Measurements from ENCODE around the gene INTS4.
"Not testable (repeated sequence)": the region's sequence is repeated elsewhere in the genome, so short reads cannot be mapped to it uniquely, and the experiment has no call there.

Gene INTS4

DNA sequence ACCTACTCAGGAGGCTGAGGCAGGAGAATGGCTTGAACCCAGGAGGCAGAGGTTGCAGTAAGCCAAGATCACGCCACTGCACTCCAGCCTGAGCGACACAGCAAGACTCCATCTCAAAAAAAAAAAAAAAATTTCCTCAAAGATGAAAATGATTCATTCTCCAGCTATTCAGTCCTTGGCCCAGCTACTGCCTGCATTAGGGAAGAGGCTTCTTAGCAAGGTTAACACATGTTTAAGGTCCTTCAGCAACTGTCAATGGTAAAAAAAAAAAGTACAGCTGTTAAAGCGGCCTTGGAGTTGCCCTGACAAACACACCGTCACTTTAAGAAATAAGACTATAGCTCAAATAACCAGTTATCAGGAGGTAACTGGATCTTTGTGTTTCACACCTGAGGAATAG lies 116.2 kb downstream of the INTS4 start:
- H3K36me3 ChIP-seq (ENCODE audit: control insufficient read depth, insufficient read depth, low read length) = peaks cover 39% of the 10 kb centered on the region
- H3K27ac ChIP-seq (ENCODE audit: low read depth, low read length); H3K4me3 ChIP-seq (ENCODE audit: low read depth, low read length); H3K9me3 ChIP-seq (ENCODE audit: control insufficient read depth, insufficient read depth, low read length); H3K4me1 ChIP-seq (ENCODE audit: control insufficient read depth, insufficient read depth, low read length); H3K27me3 ChIP-seq (ENCODE audit: control insufficient read depth, insufficient read depth, low read length); H3K9ac ChIP-seq (ENCODE audit: low read depth, low read length): not testable (repeated sequence)

DNA sequence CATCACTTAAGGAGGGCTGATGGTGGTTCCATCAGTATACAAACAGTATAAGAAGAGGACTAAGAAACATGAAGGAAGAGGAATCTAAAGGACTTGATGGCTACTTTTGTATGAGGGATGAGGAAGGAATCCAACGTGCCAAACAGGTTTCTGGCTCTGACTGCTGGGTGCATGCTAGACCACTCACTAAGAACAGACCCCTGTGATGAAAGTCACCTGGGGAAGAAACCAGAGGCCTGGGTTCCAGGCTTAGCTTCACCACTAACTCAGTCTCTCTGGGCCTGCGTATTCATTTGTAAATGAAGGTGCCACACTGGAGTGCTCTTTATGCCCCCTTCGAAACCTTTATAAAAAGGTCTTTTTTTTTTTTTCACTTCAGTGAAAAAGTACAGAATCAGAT lies 118.4 kb downstream of the INTS4 start:
- no peak overlapping the region for H3K27ac ChIP-seq (ENCODE audit: low read depth, low read length)
- peaks cover 26% of the 10 kb centered on the region for H3K36me3 ChIP-seq (ENCODE audit: control insufficient read depth, insufficient read depth, low read length)
- H3K9ac ChIP-seq (ENCODE audit: low read depth, low read length) = no peak overlapping the region
- H3K4me3 ChIP-seq (ENCODE audit: low read depth, low read length) = no peak overlapping the region
- no peaks in the 10 kb centered on the region for H3K9me3 ChIP-seq (ENCODE audit: control insufficient read depth, insufficient read depth, low read length)
- no peaks in the 10 kb centered on the region for H3K27me3 ChIP-seq (ENCODE audit: control insufficient read depth, insufficient read depth, low read length)
- peaks cover 10% of the 10 kb centered on the region; the same call in 1 of the 2 replicates for H3K4me1 ChIP-seq (ENCODE audit: control insufficient read depth, insufficient read depth, low read length)

DNA sequence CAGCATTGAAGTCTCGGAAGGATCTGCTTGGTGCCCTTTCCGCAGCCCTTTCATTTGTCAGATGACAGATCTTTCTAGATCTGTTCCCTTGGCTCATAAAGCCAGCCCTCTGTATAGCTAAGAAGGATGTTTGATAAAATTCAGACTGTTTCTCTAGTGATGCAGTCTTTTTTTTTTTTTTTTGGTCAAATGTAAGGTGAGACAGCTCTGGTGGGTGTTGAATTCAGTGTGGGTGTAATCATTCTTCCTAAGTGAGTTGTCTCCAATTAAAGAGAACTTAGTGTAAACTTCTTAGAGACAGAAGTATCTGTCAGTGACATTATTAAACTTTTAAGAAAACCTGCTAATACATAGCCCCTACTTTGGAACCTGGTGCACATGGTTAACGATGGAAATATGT lies 120.3 kb downstream of the INTS4 start:
- Histone ChIP-seq H3K4me1 (ENCODE audit: control insufficient read depth, insufficient read depth, low read length) (peaks cover 10% of the 10 kb centered on the region; the same call in 1 of the 2 replicates), H3K9ac (ENCODE audit: low read depth, low read length) (no peak overlapping the region), H3K27ac (ENCODE audit: low read depth, low read length) (no peak overlapping the region), H3K27me3 (ENCODE audit: control insufficient read depth, insufficient read depth, low read length) (no peaks in the 10 kb centered on the region), H3K36me3 (ENCODE audit: control insufficient read depth, insufficient read depth, low read length) (peaks cover 23% of the 10 kb centered on the region), H3K4me3 (ENCODE audit: low read depth, low read length) (no peak overlapping the region), H3K9me3 (ENCODE audit: control insufficient read depth, insufficient read depth, low read length) (no peaks in the 10 kb centered on the region)

DNA sequence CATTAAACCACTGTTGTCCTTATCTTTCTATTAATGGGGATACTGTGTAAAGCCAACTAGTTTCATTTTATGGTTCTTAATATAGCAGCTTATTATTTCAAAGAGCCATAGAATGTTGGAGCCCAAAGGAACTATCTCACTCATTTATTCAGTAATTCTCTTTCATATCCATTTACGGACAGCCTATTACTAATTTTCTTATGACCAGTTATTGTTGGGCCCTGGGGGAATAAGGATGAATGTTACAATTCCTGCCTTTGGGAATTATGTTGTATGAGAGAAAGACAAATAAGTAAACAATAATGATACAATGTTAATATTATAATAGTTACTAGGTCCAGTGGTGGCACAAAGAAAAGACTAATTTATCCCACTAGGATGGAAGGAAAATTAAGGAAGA lies 121.1 kb downstream of the INTS4 start:
- H3K27ac ChIP-seq (ENCODE audit: low read depth, low read length) = no peak overlapping the region
- peaks cover 10% of the 10 kb centered on the region; the same call in 1 of the 2 replicates for H3K4me1 ChIP-seq (ENCODE audit: control insufficient read depth, insufficient read depth, low read length)
- H3K9me3 ChIP-seq (ENCODE audit: control insufficient read depth, insufficient read depth, low read length) = no peaks in the 10 kb centered on the region
- H3K27me3 ChIP-seq (ENCODE audit: control insufficient read depth, insufficient read depth, low read length) = no peaks in the 10 kb centered on the region
- H3K9ac ChIP-seq (ENCODE audit: low read depth, low read length) = no peak overlapping the region
- peaks cover 16% of the 10 kb centered on the region; the same call in 1 of the 2 replicates for H3K36me3 ChIP-seq (ENCODE audit: control insufficient read depth, insufficient read depth, low read length)
- H3K4me3 ChIP-seq (ENCODE audit: low read depth, low read length) = no peak overlapping the region

DNA sequence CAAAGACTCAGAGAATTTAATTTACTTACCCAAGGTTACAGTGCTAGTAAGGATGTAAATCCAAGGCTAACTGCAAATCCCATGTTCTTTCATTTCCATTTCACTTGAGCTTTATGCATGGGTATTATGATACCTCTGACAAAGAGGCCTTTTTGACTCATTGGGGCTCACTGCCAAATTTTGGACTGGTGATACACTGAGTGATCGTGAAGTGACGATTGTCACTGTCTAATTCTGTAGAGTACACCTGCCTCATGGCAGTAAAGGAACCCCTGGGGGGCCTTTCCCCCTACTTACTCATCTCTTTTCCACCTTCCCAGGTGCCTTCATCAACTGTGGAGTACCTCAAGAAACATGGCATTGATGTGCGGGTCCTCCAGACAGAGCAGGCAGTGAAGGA lies 122.6 kb downstream of the INTS4 start:
- 0 out of 2 replicates have a peak, but pooled peaks cover 13% of the 10 kb centered on the region for H3K36me3 ChIP-seq (ENCODE audit: control insufficient read depth, insufficient read depth, low read length)
- H3K4me3 ChIP-seq (ENCODE audit: low read depth, low read length) = no peak overlapping the region
- H3K4me1 ChIP-seq (ENCODE audit: control insufficient read depth, insufficient read depth, low read length) = peaks cover 10% of the 10 kb centered on the region; the same call in 1 of the 2 replicates
- H3K27ac ChIP-seq (ENCODE audit: low read depth, low read length) = no peak overlapping the region
- no peaks in the 10 kb centered on the region for H3K27me3 ChIP-seq (ENCODE audit: control insufficient read depth, insufficient read depth, low read length)
- H3K9ac ChIP-seq (ENCODE audit: low read depth, low read length) = no peak overlapping the region
- no peaks in the 10 kb centered on the region for H3K9me3 ChIP-seq (ENCODE audit: control insufficient read depth, insufficient read depth, low read length)

DNA sequence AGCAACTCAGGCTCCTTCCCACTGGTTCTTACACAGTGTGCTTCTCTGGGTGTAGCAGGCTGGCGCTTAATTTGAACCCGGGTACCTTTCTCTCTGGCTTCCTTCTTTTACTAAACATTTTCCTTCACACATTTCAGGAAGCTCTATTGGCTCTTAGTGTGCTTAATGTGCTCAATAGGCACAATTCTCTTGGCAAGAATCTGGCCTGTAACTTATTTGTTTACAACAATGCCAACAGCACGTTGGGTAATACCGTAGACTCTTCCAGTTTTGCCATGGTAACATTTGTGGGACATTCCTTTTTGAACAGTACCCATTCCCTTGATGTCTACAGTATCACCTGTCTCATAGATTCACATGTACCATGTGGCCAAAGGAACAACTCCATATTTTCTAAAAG lies 125.7 kb downstream of the INTS4 start:
- no peak overlapping the region for H3K9ac ChIP-seq (ENCODE audit: low read depth, low read length)
- H3K27ac ChIP-seq (ENCODE audit: low read depth, low read length) = no peak overlapping the region
- H3K27me3 ChIP-seq (ENCODE audit: control insufficient read depth, insufficient read depth, low read length) = no peaks in the 10 kb centered on the region
- H3K4me3 ChIP-seq (ENCODE audit: low read depth, low read length) = no peak overlapping the region
- 0 out of 2 replicates have a peak, but pooled peaks cover 7% of the 10 kb centered on the region for H3K36me3 ChIP-seq (ENCODE audit: control insufficient read depth, insufficient read depth, low read length)
- H3K4me1 ChIP-seq (ENCODE audit: control insufficient read depth, insufficient read depth, low read length) = no peaks in the 10 kb centered on the region
- H3K9me3 ChIP-seq (ENCODE audit: control insufficient read depth, insufficient read depth, low read length) = no peaks in the 10 kb centered on the region

DNA sequence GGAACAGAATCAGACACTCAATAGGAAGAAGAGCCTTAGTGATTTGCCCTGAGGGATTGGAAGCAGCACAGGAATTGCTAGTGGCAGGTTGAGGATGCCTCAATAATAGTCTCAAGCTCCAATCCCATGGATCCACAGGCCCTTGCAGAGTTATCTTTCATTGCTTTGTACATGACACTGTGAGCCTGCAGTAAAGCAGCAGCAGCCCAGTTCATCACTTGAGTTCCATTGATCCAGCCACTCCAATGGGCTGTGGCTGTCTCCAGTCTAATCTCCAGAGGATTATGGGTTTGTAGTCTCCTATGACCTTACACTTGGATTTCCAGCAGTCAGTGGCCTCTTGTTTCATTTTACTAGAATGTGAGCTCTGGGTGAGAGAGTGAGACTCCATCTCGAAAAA lies 128.1 kb downstream of the INTS4 start:
- Histone ChIP-seq H3K27me3 (ENCODE audit: control insufficient read depth, insufficient read depth, low read length) (no peaks in the 10 kb centered on the region), H3K4me1 (ENCODE audit: control insufficient read depth, insufficient read depth, low read length) (no peaks in the 10 kb centered on the region), H3K9me3 (ENCODE audit: control insufficient read depth, insufficient read depth, low read length) (no peaks in the 10 kb centered on the region), H3K9ac (ENCODE audit: low read depth, low read length) (no peak overlapping the region), H3K4me3 (ENCODE audit: low read depth, low read length) (no peak overlapping the region), H3K27ac (ENCODE audit: low read depth, low read length) (no peak overlapping the region), H3K36me3 (ENCODE audit: control insufficient read depth, insufficient read depth, low read length) (0 out of 2 replicates have a peak, but pooled peaks cover 7% of the 10 kb centered on the region)

DNA sequence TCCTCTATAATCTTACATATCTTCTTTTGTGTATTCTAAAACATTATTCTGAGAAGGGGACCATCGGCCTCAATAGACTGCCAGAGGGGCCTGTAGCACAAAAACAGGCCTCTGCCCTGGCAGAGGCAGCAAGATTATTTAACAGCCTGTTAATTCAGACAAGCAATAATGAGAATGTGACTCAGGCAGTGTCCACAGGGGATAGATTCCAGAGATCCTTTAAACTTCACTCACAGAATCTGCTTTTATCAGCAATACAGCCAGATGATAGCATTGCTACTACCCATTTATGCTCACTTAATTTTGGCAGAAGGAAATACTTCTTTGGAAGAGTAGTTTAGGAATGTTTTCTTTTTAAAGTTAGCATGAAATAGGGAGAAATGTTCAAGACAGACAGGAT lies 128.7 kb downstream of the INTS4 start:
- no peaks in the 10 kb centered on the region for H3K9me3 ChIP-seq (ENCODE audit: control insufficient read depth, insufficient read depth, low read length)
- no peak overlapping the region for H3K9ac ChIP-seq (ENCODE audit: low read depth, low read length)
- no peaks in the 10 kb centered on the region for H3K4me1 ChIP-seq (ENCODE audit: control insufficient read depth, insufficient read depth, low read length)
- no peaks in the 10 kb centered on the region for H3K27me3 ChIP-seq (ENCODE audit: control insufficient read depth, insufficient read depth, low read length)
- H3K27ac ChIP-seq (ENCODE audit: low read depth, low read length) = no peak overlapping the region
- H3K36me3 ChIP-seq (ENCODE audit: control insufficient read depth, insufficient read depth, low read length) = 0 out of 2 replicates have a peak, but pooled peaks cover 7% of the 10 kb centered on the region
- H3K4me3 ChIP-seq (ENCODE audit: low read depth, low read length) = no peak overlapping the region

DNA sequence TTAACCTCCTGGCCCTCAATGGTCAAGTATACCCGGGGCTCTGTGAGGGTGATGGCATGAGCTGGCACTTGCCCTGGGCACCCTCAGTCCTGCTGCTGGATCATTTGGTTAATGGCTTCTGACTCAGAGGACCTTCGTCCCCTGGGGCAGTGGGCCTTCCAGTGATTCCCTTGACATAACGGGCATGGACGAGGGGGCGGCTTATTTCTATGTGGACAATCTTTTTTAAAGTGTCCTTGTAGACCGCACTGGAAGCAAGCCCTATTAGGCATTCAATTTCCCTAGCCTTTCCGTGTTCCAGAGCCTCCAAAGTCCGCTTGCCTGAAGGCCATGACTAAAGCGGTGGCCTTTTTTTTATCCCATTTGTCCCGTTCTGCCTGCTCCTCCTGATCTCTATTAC lies 133.0 kb downstream of the INTS4 start:
- not testable (repeated sequence) for H3K27ac ChIP-seq (ENCODE audit: low read depth, low read length)

DNA sequence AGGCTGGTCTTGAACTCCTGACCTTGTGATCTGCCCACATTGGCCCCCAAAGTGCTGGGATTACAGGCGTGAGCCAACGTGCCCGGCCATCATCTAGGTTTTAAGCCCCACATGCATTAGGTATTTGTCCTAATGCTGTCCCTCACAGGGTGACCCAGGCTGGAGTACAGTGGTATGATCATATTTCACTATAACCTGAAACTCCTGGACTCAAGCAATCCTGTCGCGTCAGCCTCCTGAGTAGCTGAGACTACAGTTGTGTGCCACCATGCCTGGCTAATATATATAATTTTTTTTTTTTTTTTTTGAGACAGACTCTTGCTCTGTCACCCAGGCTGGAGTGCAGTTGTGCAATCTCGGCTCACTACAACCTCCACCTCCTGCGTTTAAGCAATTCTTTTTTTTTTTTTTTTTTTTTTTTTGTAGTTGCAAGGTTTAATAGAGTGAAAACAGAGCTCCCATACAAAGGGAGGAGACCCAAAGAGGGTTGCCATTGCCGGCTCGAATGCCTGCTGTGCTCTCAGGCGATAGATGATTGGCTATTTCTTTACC lies 136.5 kb downstream of the INTS4 start:
- not testable (repeated sequence) for H3K36me3 ChIP-seq (ENCODE audit: control insufficient read depth, insufficient read depth, low read length); H3K4me1 ChIP-seq (ENCODE audit: control insufficient read depth, insufficient read depth, low read length); H3K9ac ChIP-seq (ENCODE audit: low read depth, low read length); H3K27ac ChIP-seq (ENCODE audit: low read depth, low read length); H3K4me3 ChIP-seq (ENCODE audit: low read depth, low read length); H3K27me3 ChIP-seq (ENCODE audit: control insufficient read depth, insufficient read depth, low read length)
- H3K9me3 ChIP-seq (ENCODE audit: control insufficient read depth, insufficient read depth, low read length) = peaks cover 33% of the 10 kb centered on the region

More for the DNA sequence above, 133.0 kb downstream of the INTS4 start:
- H3K36me3 ChIP-seq (ENCODE audit: control insufficient read depth, insufficient read depth, low read length); H3K27me3 ChIP-seq (ENCODE audit: control insufficient read depth, insufficient read depth, low read length); H3K9me3 ChIP-seq (ENCODE audit: control insufficient read depth, insufficient read depth, low read length); H3K4me3 ChIP-seq (ENCODE audit: low read depth, low read length); H3K4me1 ChIP-seq (ENCODE audit: control insufficient read depth, insufficient read depth, low read length); H3K9ac ChIP-seq (ENCODE audit: low read depth, low read length): not testable (repeated sequence)

DNA sequence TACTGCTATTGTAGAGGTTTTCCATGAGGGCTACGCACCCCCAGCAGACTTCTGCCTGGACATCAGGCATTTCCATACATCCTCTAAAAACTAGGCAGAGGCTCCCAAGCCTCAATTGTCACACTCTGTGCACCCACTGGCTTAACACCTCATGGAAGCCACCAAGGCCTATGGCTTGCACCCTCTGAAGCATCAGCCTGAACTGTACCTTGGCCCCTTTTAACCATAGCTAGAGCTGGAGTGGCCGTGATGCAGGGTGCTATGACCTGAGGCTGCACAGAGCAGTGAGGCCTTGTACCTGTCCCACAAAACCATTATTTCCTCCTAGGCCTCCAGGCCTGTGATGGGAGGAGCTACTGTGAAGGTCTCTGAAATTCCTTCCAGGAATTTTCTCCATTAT lies 139.6 kb downstream of the INTS4 start:
- no peak overlapping the region for H3K4me3 ChIP-seq (ENCODE audit: low read depth, low read length)
- no peaks in the 10 kb centered on the region for H3K27me3 ChIP-seq (ENCODE audit: control insufficient read depth, insufficient read depth, low read length)
- 0 out of 2 replicates have a peak, but pooled peaks cover 5% of the 10 kb centered on the region for H3K36me3 ChIP-seq (ENCODE audit: control insufficient read depth, insufficient read depth, low read length)
- no peak overlapping the region for H3K27ac ChIP-seq (ENCODE audit: low read depth, low read length)
- H3K4me1 ChIP-seq (ENCODE audit: control insufficient read depth, insufficient read depth, low read length) = no peaks in the 10 kb centered on the region
- H3K9ac ChIP-seq (ENCODE audit: low read depth, low read length) = no peak overlapping the region
- peaks cover 37% of the 10 kb centered on the region for H3K9me3 ChIP-seq (ENCODE audit: control insufficient read depth, insufficient read depth, low read length)
